Mononuclear cell (primary cell): ENCODE results near the gene CACNG4. TPM values are rescaled to one million over a fixed set of nuclear protein-coding genes. Genes with fewer than 3 reads are reported as not detected.

ENCODE experiments used
- H3K27me3 ChIP-seq: 2 replicates; pipeline ENCODE4 v1.6.0; 2011; ENCODE audit warnings: low read length, control low read depth; ENCODE audit not compliant: insufficient read depth
- H3K4me1 ChIP-seq: 2 replicates; pipeline ENCODE4 v1.5.1; 2011; ENCODE audit warnings: mild to moderate bottlenecking, low read length, control low read depth; ENCODE audit not compliant: insufficient read depth
- H3K4me3 ChIP-seq: 2 replicates; pipeline ENCODE4 v1.5.1; 2011; ENCODE audit warnings: mild to moderate bottlenecking, low read length, moderate library complexity
- H3K9me3 ChIP-seq: 2 replicates; pipeline ENCODE4 v1.5.1; 2011; ENCODE audit warnings: low read depth, mild to moderate bottlenecking, control low read depth, low read length
- total RNA-seq: library from RNA; depleted of rRNA; stranded (reverse); fragments of >200 nt; gene quantifications from one replicate; pipeline ENCODE4 v1.2.3, GENCODE V29; 2012

The CACNG4 gene
- total RNA-seq, 1 donor = not detected

DNA sequence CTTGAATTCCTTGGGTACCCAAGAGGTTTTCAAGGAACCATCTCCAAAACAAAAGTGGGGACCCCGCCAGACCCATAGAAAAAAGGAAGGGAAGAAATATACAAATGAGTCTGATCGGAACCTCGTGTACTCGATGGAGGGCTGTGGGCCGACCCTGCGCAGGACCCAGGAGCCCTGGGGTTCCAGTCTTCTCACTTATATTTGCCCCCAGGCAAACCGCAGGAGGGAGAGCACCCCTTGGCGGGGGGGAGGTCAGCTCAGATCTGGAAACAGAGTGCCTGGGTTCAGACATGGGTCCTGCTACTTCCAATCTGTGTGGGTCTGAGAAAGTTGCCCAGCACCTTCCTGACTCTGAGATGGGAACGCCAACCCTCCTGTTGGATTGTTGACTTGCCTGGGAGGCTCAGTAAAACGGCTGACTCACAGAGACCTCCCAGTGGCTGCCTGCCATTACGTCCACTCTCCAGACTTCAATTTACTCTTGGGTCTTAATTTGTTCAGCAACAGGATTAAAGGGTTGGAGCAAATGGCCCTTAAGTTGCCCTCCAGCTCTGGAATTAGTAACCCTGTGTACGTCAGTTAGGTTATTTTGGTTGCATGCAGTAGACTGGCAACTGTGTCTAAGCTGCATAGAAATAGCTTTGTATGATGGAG is 24.9 kb upstream of the CACNG4 start:
- H3K9me3 ChIP-seq = no peaks in the 10 kb centered on the region
- H3K4me3 ChIP-seq = no peak overlapping the region
- H3K27me3 ChIP-seq = peaks cover under 1% of the 10 kb centered on the region
- no peaks in the 10 kb centered on the region for H3K4me1 ChIP-seq

DNA sequence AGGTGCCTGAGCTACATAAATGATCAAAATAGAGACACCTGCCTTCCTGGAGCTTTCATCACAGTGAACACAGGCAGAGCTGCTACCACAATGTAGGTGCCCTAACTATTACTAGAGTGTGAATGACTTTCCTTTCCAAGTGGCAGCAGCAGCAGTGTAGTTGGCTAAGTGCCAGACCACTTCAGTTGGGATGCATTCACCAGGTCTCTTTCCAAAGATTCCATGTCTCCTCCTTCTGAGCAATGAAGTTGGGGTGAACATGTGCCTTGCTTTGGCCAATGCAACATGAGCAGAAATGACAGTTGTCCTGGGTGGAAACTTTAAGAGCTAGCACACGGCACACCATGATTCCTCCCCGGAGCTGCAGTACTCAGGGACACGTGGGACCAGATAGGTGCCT is 23.3 kb upstream of the CACNG4 start:
- no peaks in the 10 kb centered on the region for H3K9me3 ChIP-seq
- no peaks in the 10 kb centered on the region for H3K4me1 ChIP-seq
- H3K27me3 ChIP-seq = peaks cover 16% of the 10 kb centered on the region
- no peak overlapping the region for H3K4me3 ChIP-seq

DNA sequence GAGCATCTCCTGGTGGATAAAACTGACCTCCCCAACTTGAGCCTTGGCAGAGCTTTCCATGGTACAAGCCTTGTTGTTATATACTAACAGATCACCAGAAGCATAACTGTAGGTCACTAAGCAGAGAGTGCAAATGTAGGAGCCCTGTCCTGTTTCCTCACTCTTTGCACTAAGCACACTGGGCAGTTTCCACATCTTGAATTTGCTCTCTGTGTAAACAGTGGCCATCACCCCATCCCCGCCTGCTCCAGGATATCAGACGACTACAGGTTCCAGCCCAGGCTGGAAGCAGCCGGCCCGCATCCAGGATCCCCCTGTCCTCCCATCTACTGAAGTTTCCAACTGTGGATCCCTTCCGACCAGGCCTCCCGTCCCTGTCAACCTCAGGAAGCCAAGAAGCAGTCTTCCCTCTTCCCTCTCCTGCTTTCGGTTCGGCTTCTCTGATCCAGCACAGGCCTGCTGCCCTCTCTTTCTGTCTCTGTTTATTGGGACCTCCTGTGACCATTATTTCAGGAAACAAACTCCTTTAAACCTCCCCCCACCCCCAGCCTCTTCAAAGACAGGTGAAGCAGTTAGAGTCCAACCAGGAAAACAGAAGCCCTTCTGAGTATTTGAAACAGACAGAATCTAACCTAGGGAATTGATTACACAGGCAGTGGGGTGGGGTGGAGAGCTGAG is 22.6 kb upstream of the CACNG4 start:
- H3K4me3 ChIP-seq = no peak overlapping the region
- H3K4me1 ChIP-seq = no peaks in the 10 kb centered on the region
- no peaks in the 10 kb centered on the region for H3K9me3 ChIP-seq
- H3K27me3 ChIP-seq = peaks cover 16% of the 10 kb centered on the region

GRCh38 chr17:66942451-66943264 is 21.8 kb upstream of the CACNG4 start:
- H3K4me3 ChIP-seq = no peak overlapping the region
- H3K27me3 ChIP-seq = peaks cover 16% of the 10 kb centered on the region
- H3K9me3 ChIP-seq = no peaks in the 10 kb centered on the region
- no peaks in the 10 kb centered on the region for H3K4me1 ChIP-seq

DNA sequence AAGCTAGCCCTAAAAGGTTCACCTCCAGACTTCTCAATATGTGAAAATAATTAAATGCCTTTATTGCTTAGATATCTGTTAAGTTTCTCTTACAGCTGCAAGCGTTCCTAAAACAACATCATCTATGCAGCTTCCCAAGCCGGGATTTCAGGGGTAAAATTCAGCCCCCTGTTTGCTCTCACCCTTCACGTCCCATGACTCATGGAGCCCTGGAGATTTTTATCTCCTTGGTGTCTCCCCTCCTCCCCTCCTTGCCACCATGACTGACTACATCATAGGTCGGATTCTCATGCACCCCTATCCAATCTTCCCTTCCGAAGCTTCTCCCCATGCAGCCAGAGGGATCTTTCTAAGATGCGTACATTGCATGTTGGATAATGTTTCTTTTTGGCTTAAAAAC is 21.0 kb upstream of the CACNG4 start:
- peaks cover 16% of the 10 kb centered on the region for H3K27me3 ChIP-seq
- H3K9me3 ChIP-seq = no peaks in the 10 kb centered on the region
- no peak overlapping the region for H3K4me3 ChIP-seq
- no peaks in the 10 kb centered on the region for H3K4me1 ChIP-seq

DNA sequence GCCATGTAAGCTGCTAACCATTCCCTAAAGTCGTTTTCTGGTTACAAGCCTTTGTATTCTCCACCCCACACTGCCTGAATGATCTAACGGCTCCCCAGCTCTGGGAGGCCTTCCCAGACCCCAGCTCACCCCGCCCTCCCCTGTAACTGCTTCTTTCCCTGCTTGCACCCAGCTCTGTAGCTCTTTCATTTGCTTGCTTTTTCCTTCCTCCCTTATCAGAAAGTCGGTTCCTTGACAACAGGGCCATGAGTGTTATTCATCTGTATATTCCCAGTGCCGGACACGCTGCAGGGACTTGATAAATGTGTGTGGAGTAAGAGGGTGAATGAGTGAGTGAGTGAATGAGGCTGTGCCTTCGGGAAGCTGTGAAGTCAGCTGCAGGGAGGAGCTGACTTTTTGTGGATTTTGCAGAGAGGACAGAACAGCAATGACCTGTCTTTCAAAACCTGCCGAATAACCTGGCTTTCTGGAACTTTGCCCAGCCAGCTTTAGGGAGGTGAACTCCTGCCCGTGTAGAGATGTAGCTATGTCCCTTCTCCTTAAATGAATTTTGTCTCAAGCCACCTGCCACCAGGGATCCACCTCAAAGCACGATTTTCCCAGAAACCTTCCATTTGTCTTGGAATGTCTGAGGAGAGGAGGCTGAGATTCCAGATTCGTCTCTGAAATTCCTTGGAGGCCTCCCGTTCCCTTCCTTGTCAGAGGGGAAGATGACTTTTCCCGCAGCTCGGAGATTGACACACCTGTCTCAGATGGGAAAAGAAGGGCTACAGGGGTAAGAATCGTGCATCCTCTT is 20.0 kb upstream of the CACNG4 start:
- H3K9me3 ChIP-seq = no peaks in the 10 kb centered on the region
- no peak overlapping the region for H3K4me3 ChIP-seq
- peaks cover 16% of the 10 kb centered on the region for H3K27me3 ChIP-seq
- no peaks in the 10 kb centered on the region for H3K4me1 ChIP-seq

- no peaks in the 10 kb centered on the region for H3K4me1 ChIP-seq
- no peak overlapping the region for H3K4me3 ChIP-seq
- H3K9me3 ChIP-seq = no peaks in the 10 kb centered on the region
- peaks cover 16% of the 10 kb centered on the region for H3K27me3 ChIP-seq
Measured at GRCh38 chr17:66945147-66945835, 19.2 kb upstream of the CACNG4 start.

DNA sequence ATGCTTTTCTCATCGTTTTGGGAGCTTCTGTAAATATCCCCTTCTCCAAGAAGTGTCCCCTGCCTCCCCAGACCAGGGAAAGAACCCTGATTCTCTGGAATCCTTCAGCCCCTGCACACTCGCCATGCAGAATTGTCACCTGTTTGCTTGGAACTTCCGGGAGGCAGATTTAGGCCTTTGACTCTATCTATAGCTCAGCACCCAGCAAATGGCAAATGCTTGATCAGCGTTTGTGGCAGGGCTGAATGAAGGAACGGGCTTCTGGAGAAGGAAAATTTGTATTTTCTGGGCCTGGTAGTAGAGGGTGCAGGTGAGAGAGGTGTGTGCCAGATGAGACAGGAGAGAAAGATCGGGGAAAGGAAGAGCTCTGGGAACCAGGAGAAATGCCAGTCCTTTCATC is 18.3 kb upstream of the CACNG4 start:
- no peak overlapping the region for H3K4me3 ChIP-seq
- H3K9me3 ChIP-seq = no peaks in the 10 kb centered on the region
- H3K4me1 ChIP-seq = no peaks in the 10 kb centered on the region
- peaks cover 16% of the 10 kb centered on the region for H3K27me3 ChIP-seq

GRCh38 chr17:66947311-66947710 is 17.2 kb upstream of the CACNG4 start:
- no peaks in the 10 kb centered on the region for H3K9me3 ChIP-seq
- no peak overlapping the region for H3K4me3 ChIP-seq
- H3K4me1 ChIP-seq = no peaks in the 10 kb centered on the region
- peaks cover 16% of the 10 kb centered on the region for H3K27me3 ChIP-seq

DNA sequence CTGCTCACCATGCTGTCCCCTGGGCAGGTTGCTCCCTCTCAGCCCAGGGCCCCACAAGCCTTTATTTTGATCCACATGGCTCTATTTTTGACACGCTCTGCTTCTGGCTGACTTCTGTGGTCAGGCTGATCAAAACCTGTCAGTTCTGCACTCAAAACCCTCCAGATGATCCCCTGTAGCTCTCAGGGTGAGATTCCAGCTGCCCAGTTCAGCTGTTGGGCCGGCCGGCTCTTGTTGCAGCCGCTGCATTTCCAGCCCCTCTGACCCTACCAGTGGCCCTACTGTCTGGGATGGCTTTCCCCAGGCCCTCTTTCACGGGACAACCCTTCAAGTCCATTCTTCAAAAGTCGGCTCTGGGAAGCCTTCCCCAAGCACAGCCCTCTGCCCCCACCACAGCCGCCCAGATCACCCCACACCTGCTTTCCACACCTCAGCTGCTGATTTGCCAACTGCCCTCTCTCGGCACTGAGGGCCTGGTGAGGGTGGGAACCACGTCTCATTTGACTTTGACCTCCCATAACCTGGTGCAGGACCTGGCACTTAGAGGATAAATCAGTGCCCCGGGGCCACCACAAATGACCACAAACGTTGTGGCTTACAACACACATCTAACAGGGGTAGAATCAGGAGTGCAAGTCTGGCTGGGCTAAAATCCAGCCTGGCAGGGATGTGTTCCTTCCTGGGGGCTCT is 16.3 kb upstream of the CACNG4 start:
- no peak overlapping the region for H3K4me3 ChIP-seq
- no peaks in the 10 kb centered on the region for H3K4me1 ChIP-seq
- no peaks in the 10 kb centered on the region for H3K9me3 ChIP-seq
- peaks cover 16% of the 10 kb centered on the region for H3K27me3 ChIP-seq

GRCh38 chr17:66949501-66949900 is 15.0 kb upstream of the CACNG4 start:
- H3K4me3 ChIP-seq = no peak overlapping the region
- H3K4me1 ChIP-seq = no peaks in the 10 kb centered on the region
- H3K27me3 ChIP-seq = peaks cover 16% of the 10 kb centered on the region
- H3K9me3 ChIP-seq = no peaks in the 10 kb centered on the region

- H3K4me1 ChIP-seq = no peaks in the 10 kb centered on the region
- no peak overlapping the region for H3K4me3 ChIP-seq
- H3K27me3 ChIP-seq = peaks cover 9% of the 10 kb centered on the region
- no peaks in the 10 kb centered on the region for H3K9me3 ChIP-seq
Measured at GRCh38 chr17:66950325-66950724, 14.2 kb upstream of the CACNG4 start.

- no peak overlapping the region for H3K4me3 ChIP-seq
- no peaks in the 10 kb centered on the region for H3K4me1 ChIP-seq
- H3K9me3 ChIP-seq = no peaks in the 10 kb centered on the region
- H3K27me3 ChIP-seq = peaks cover 2% of the 10 kb centered on the region
Measured at GRCh38 chr17:66950886-66951604, 13.5 kb upstream of the CACNG4 start.
